ENCODE measurements around the gene RANGAP1. TPM values are rescaled to one million over a fixed set of nuclear protein-coding genes. Genes with fewer than 3 reads are reported as not detected.

The RANGAP1 gene
- total and polyA plus RNA-seq, 2 of the 13 experiments (the other 11 are each of a cell fraction or from before 2014, with no cell fraction given) = 51.8 to 83.9 TPM

- TF ChIP-seq ZNF710 (CRISPR knock-in tag; IDR thresholded peaks at IDR 0.05; ENCODE audit: borderline replicate concordance) (no peak; the same call in 1 of the 2 replicates), PHF5A (CRISPR knock-in tag; IDR thresholded peaks at IDR 0.05; ENCODE audit: low read depth, unreplicated experiment) (no peak), KLF12 (CRISPR knock-in tag; IDR thresholded peaks at IDR 0.05; ENCODE audit: borderline replicate concordance) (0 out of 2 replicates have a peak, but pooled peaks have one; percentile 33), SUZ12 (IDR thresholded peaks at IDR 0.05; ENCODE audit: low read depth, low read length) (no peak), RNF219 (CRISPR knock-in tag; IDR thresholded peaks at IDR 0.05) (no peak), IRF9 (CRISPR knock-in tag; IDR thresholded peaks at IDR 0.05; ENCODE audit: borderline replicate concordance) (no peak), MBNL3 (CRISPR knock-in tag; conservative IDR thresholded peaks at IDR 0.05) (no peak), ZNF143 (CRISPR knock-in tag; IDR thresholded peaks at IDR 0.05) (no peak), HMG20A (CRISPR knock-in tag; IDR thresholded peaks at IDR 0.05; ENCODE audit: borderline replicate concordance) (no peak), REPIN1 (CRISPR knock-in tag; IDR thresholded peaks at IDR 0.05; ENCODE audit: borderline replicate concordance, low read depth) (peak; percentile 58; the same call in 1 of the 2 replicates), ELF1 (CRISPR knock-in tag; IDR thresholded peaks at IDR 0.05) (peak; percentile 46; the same call in 1 of the 2 replicates), MTF2 (CRISPR knock-in tag; IDR thresholded peaks at IDR 0.05; ENCODE audit: borderline replicate concordance) (no peak), ZSCAN31 (CRISPR knock-in tag; IDR thresholded peaks at IDR 0.05; ENCODE audit: low read depth) (no peak), FOXK1 (CRISPR knock-in tag; IDR thresholded peaks at IDR 0.05; ENCODE audit: borderline replicate concordance, low read depth) (no peak), NFKBIZ (CRISPR knock-in tag; IDR thresholded peaks at IDR 0.05) (no peak), ZNF230 (CRISPR knock-in tag; IDR thresholded peaks at IDR 0.05) (0 out of 2 replicates have a peak, but pooled peaks have one; percentile 70), ARID3A (IDR thresholded peaks at IDR 0.05; ENCODE audit: low read depth, low read length) (no peak), IRF2 (CRISPR knock-in tag; IDR thresholded peaks at IDR 0.05) (no peak; the same call in 1 of the 2 replicates)
- TF ChIP-seq, protein P1, sequence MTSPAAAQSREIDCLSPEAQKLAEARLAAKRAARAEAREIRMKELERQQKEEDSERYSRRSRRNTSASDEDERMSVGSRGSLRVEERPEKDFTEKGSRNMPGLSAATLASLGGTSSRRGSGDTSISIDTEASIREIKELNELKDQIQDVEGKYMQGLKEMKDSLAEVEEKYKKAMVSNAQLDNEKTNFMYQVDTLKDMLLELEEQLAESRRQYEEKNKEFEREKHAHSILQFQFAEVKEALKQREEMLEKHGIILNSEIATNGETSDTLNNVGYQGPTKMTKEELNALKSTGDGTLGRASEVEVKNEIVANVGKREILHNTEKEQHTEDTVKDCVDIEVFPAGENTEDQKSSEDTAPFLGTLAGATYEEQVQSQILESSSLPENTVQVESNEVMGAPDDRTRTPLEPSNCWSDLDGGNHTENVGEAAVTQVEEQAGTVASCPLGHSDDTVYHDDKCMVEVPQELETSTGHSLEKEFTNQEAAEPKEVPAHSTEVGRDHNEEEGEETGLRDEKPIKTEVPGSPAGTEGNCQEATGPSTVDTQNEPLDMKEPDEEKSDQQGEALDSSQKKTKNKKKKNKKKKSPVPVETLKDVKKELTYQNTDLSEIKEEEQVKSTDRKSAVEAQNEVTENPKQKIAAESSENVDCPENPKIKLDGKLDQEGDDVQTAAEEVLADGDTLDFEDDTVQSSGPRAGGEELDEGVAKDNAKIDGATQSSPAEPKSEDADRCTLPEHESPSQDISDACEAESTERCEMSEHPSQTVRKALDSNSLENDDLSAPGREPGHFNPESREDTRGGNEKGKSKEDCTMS (CRISPR knock-in tag; conservative IDR thresholded peaks at IDR 0.05) = no peak
These were observed 88.7 kb downstream of the RANGAP1 start (continued) for GRCh38 chr22:41197038-41197972.
